IMR-90 (cell line): ENCODE results near the gene TMEM50A. TPM values are rescaled to one million over a fixed set of nuclear protein-coding genes. Genes with fewer than 3 reads are reported as not detected.
"Not testable (repeated sequence)": the region's sequence is repeated elsewhere in the genome, so short reads cannot be mapped to it uniquely, and the experiment has no call there.

Experiments used
- ATAC-seq: fragments of 200-7000 bp; cut with Tn5 transposase; 2 replicates; pipeline ENCODE4 v1.9.1; 2020; ENCODE audit warnings: low read depth, mild to moderate bottlenecking, moderate library complexity
- BruUV-seq: library from RNA; stranded (reverse); fragments of 400-500 nt; replicated peaks from 2 replicates; lab custom pipeline; 2021; lab: Mats Ljungman, UMichigan
- CTCF ChIA-PET: fragments of 300-600 bp; formaldehyde crosslinking; extraction: SDS; loops from one replicate; lab custom pipeline; 2021; ENCODE audit warnings: antibody characterized with exemption; lab: Yijun Ruan, JAX
- POLR2A ChIA-PET: fragments of 300-600 bp; sonication (Branson Sonifier 250); formaldehyde crosslinking; loops from one replicate; lab custom pipeline; 2022; ENCODE audit warnings: antibody characterized with exemption; ENCODE audit not compliant: unreplicated experiment; lab: Charles Lee
- DNase-seq: peaks from one replicate; pipeline ENCODE4 v3.0.0; 2013
- H2AFZ ChIP-seq: replicated peaks from 2 replicates; pipeline ENCODE3; 2013; ENCODE audit warnings: low read length, mild to moderate bottlenecking; ENCODE audit not compliant: poor library complexity
- H2AK5ac ChIP-seq: 2 replicates; pipeline ENCODE4 v1.6.1; 2013; ENCODE audit warnings: low read depth, low read length, inconsistent platforms
- H2AK9ac ChIP-seq: replicated peaks from 2 replicates; pipeline ENCODE3; 2013; ENCODE audit warnings: mild to moderate bottlenecking, low read depth, low read length, moderate library complexity; ENCODE audit not compliant: poor library complexity
- H2BK120ac ChIP-seq: 2 replicates; pipeline ENCODE4 v1.6.1; 2013; ENCODE audit warnings: low read depth, low read length, inconsistent platforms
- H2BK15ac ChIP-seq: 3 replicates; pipeline ENCODE4 v1.6.1; 2013; ENCODE audit warnings: low read depth, low read length, inconsistent platforms
- H2BK20ac ChIP-seq: 2 replicates; pipeline ENCODE4 v1.6.1; 2013; ENCODE audit warnings: low read depth, mild to moderate bottlenecking, inconsistent platforms, low read length, moderate library complexity
- H2BK5ac ChIP-seq: 2 replicates; pipeline ENCODE4 v1.6.1; 2013; ENCODE audit warnings: mild to moderate bottlenecking, low read depth, low read length, inconsistent platforms; ENCODE audit not compliant: poor library complexity, severe bottlenecking
- H3K14ac ChIP-seq: replicated peaks from 2 replicates; pipeline ENCODE4 v1.6.1; 2013; ENCODE audit warnings: low read depth, low read length, inconsistent platforms
- H3K18ac ChIP-seq: 2 replicates; pipeline ENCODE4 v1.6.1; 2013; ENCODE audit warnings: low read depth, low read length, control low read depth
- H3K23ac ChIP-seq: 2 replicates; pipeline ENCODE4 v1.6.1; 2013; ENCODE audit warnings: low read depth, low read length, inconsistent platforms
- H3K27ac ChIP-seq: 2 replicates; pipeline ENCODE4 v1.5.1; 2013; ENCODE audit warnings: mild to moderate bottlenecking, control low read depth, low read length; ENCODE audit not compliant: insufficient read depth
- H3K27me3 ChIP-seq: 2 replicates; pipeline ENCODE4 v1.6.1; 2013; ENCODE audit warnings: low read length; ENCODE audit not compliant: control insufficient read depth, insufficient read depth
- H3K36me3 ChIP-seq: 2 replicates; pipeline ENCODE4 v1.6.1; 2013; ENCODE audit warnings: low read length, mixed read lengths; ENCODE audit not compliant: control insufficient read depth, insufficient read depth
- H3K4ac ChIP-seq: 2 replicates; pipeline ENCODE4 v1.6.1; 2013; ENCODE audit warnings: low read depth, low read length, inconsistent platforms
- H3K4me1 ChIP-seq: 2 replicates; pipeline ENCODE4 v1.6.1; 2013; ENCODE audit warnings: low read length, mixed read lengths; ENCODE audit not compliant: control insufficient read depth, insufficient read depth
- H3K4me2 ChIP-seq: 2 replicates; pipeline ENCODE4 v1.6.1; 2013; ENCODE audit warnings: low read depth, mild to moderate bottlenecking, control low read depth, low read length, moderate library complexity
- H3K4me3 ChIP-seq: 2 replicates; pipeline ENCODE4 v1.5.1; 2013; ENCODE audit warnings: low read depth, mild to moderate bottlenecking, control low read depth, low read length, moderate library complexity; ENCODE audit not compliant: insufficient read depth
- H3K56ac ChIP-seq: 2 replicates; pipeline ENCODE4 v1.6.1; 2013; ENCODE audit warnings: low read length, inconsistent platforms; ENCODE audit not compliant: insufficient read depth; ENCODE audit errors: extremely low read depth
- H3K79me1 ChIP-seq, 2 experiments: 2 replicates each; pipeline ENCODE4 v1.6.1; 2013; ENCODE audit warnings: low read length in 2 of 2, inconsistent platforms in 1 of 2, low read depth in 1 of 2
- H3K9ac ChIP-seq: 2 replicates; pipeline ENCODE4 v1.6.1; 2013; ENCODE audit warnings: low read depth, low read length, control low read depth
- H3K9me1 ChIP-seq: 2 replicates; pipeline ENCODE4 v1.6.1; 2013; ENCODE audit warnings: low read length, inconsistent platforms; ENCODE audit not compliant: insufficient read depth
- H3K9me3 ChIP-seq: 2 replicates; pipeline ENCODE4 v1.6.1; 2013; ENCODE audit warnings: low read length; ENCODE audit not compliant: control insufficient read depth, insufficient read depth
- H4K20me1 ChIP-seq: 2 replicates; pipeline ENCODE4 v1.6.1; 2013; ENCODE audit warnings: low read length, inconsistent platforms; ENCODE audit not compliant: insufficient read depth
- H4K5ac ChIP-seq: 2 replicates; pipeline ENCODE4 v1.6.1; 2013; ENCODE audit warnings: mild to moderate bottlenecking, low read depth, low read length, control low read depth
- H4K8ac ChIP-seq, 2 experiments: 2 replicates each; pipeline ENCODE4 v1.6.1; 2013; ENCODE audit warnings: low read depth in 2 of 2, low read length in 2 of 2, control low read depth in 1 of 2, inconsistent platforms in 1 of 2
- H4K91ac ChIP-seq: 2 replicates; pipeline ENCODE4 v1.6.1; 2013; ENCODE audit warnings: low read depth, low read length, inconsistent platforms; ENCODE audit not compliant: insufficient read depth
- WGBS, 2 experiments: methylation state at CpG; one replicate each; pipeline versions ENCODE4 v1.1.5 to v1.1.7; 2013; ENCODE audit warnings: missing lambda C conversion rate in 2 of 2; ENCODE audit not compliant: insufficient read length in 1 of 2; ENCODE audit errors: extremely low coverage in 2 of 2; 5-methylcytosine and 5-hydroxymethylcytosine counted together
- dilution Hi-C: fragments of 300-500 bp; cut with HindIII; formaldehyde crosslinking; loops from one replicate; pipeline ENCODE4 v1.14.3; 2018; ENCODE audit warnings: low sequenced_read_pairs; ENCODE audit not compliant: unreplicated experiment
- in situ Hi-C: fragments of 300-500 bp; cut with MboI; formaldehyde crosslinking; loops from 3 replicates; pipeline ENCODE4 v1.14.3; 2019; ENCODE audit warnings: low sequenced_read_pairs, inconsistent platforms, mixed read lengths
- intact Hi-C: fragments of 100-400 bp; cut with micrococcal nuclease; formaldehyde crosslinking; loops from 2 replicates; pipeline ENCODE4 v1.10.0; 2022
- polyA plus RNA-seq, 3 experiments: library from polyadenylated mRNA; depleted of rRNA; stranded (reverse); fragments of >200 nt; gene quantifications; 2 replicates each; pipeline ENCODE4 v1.2.3, GENCODE V29; 2012; ENCODE audit warnings: low replicate concordance in 1 of 3
- total RNA-seq: library from RNA; depleted of rRNA; stranded (reverse); fragments of >200 nt; gene quantifications from 2 replicates; pipeline ENCODE4 v1.2.3, GENCODE V29; 2012

The TMEM50A gene
- total and polyA plus RNA-seq, 2 of the 4 experiments (the other 2 are of a cell fraction), result 48.4 to 63.9 TPM

DNA sequence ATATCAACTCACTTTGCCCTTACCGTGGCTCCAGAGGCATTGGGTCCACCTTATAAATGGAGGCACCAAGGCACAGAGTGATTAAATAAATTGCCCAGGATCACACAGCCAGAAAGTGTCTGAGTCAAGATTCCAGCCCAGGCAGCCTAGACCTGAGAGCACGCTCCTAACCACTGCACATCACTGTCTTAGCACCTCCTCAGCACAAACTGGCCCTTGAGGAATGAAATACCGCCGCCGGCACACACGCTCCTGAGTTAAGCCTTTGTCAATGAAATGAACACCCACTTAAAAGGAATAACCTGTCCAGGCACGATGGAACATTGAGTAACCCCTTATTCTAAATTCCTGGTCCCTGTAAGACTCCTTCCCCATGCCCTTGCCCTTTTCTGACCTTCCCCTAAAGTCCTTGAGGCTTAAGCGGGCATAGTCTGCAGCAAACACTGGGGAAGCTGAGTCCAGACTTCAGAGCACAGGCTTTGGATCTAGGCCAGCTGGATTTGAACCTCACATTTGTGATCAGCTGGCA is 49.5 kb upstream of the TMEM50A start:
- H4K8ac ChIP-seq, H4K20me1 ChIP-seq, H3K9me3 ChIP-seq, H2AK9ac ChIP-seq, H4K5ac ChIP-seq, POLR2A ChIA-PET, H3K9me1 ChIP-seq, H3K56ac ChIP-seq, H2BK20ac ChIP-seq, H2AFZ ChIP-seq, H3K27ac ChIP-seq, H3K23ac ChIP-seq, ATAC-seq, H2BK5ac ChIP-seq, CTCF ChIA-PET, H2BK120ac ChIP-seq, H3K4me1 ChIP-seq, H3K79me1 ChIP-seq, H3K4ac ChIP-seq, BruUV-seq, H3K14ac ChIP-seq, H2AK5ac ChIP-seq, H4K91ac ChIP-seq, dilution Hi-C loops, H3K4me2 ChIP-seq, H2BK15ac ChIP-seq, H3K18ac ChIP-seq, DNase-seq, H3K9ac ChIP-seq, H3K27me3 ChIP-seq, H3K4me3 ChIP-seq, H3K36me3 ChIP-seq: not testable (repeated sequence)
- no CpG with 5 or more reads among the region's 8 CpGs for WGBS, 2 experiments
- in situ Hi-C loops, result loop anchor here (10.0 kb wide), 2 partner anchors 116 to 236 kb away; no protein-coding TSS in a partner anchor
- intact Hi-C loops, result loop anchor here (10.0 kb wide), 1 partner anchor 236 kb away; no protein-coding TSS in a partner anchor
